Skeletal muscle cell (primary cell): Measurements from ENCODE around the gene UBTD1.
"Not testable (repeated sequence)": the region's sequence is repeated elsewhere in the genome, so short reads cannot be mapped to it uniquely, and the experiment has no call there.

Experiments
- DNase-seq: peaks from one replicate; pipeline ENCODE4 v3.0.0-alpha.2; 2010; ENCODE audit warnings: low read depth
- H3K4me3 ChIP-seq: 2 replicates; pipeline ENCODE4 v1.5.1; 2011; ENCODE audit warnings: low read depth, mild to moderate bottlenecking, control low read depth, low read length, moderate library complexity

Gene UBTD1

DNA sequence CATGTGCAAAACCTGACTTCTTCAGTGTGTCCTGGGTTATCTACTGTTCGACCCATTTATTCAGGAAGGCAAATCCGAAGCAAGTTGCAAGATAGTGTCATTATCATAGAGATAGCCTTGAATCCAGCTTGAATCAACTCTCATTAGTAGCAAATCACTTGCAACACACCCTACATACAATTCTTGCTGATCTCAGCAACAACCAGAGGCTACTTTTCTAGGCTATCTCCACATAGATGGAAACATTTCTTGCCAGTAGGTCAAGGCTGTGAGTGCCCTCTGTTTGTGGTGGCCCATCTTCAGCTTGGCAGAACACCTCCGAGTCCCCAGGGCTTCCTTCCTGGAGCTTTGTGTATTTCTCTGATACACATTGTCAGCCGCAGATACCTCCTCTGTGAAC, 12.0 kb downstream of the UBTD1 start:
- no peak for DNase-seq
- no peak overlapping the region for H3K4me3 ChIP-seq

GRCh38 chr10:97511711-97512440, 13.2 kb downstream of the UBTD1 start:
- no peak overlapping the region for H3K4me3 ChIP-seq
- DNase-seq, result no peak

GRCh38 chr10:97512993-97513392, 14.3 kb downstream of the UBTD1 start:
- no peak overlapping the region for H3K4me3 ChIP-seq

DNA sequence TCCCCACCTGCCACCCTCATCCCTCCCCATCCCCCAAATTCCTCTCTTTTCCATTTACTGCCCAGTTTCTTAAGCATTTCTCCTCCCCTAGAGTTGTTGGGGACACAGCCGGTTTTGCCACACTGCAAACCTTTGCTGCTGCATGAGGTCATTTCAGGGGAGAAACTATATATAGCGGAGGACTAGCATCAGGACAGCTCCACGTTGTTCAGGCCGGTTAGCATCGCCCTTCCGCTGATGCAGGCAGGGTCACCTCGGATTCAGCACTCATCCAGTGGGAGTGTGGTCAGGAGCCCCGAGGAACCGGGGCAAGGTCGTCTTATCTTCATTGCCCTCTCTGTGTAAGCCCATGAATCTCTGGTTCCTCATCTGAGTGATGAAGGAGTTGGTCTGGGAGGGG, 15.6 kb downstream of the UBTD1 start:
- no peak for DNase-seq
- H3K4me3 ChIP-seq, result no peak overlapping the region

More at GRCh38 chr10:97512993-97513392, 14.3 kb downstream of the UBTD1 start:
- DNase-seq, result no peak

DNA sequence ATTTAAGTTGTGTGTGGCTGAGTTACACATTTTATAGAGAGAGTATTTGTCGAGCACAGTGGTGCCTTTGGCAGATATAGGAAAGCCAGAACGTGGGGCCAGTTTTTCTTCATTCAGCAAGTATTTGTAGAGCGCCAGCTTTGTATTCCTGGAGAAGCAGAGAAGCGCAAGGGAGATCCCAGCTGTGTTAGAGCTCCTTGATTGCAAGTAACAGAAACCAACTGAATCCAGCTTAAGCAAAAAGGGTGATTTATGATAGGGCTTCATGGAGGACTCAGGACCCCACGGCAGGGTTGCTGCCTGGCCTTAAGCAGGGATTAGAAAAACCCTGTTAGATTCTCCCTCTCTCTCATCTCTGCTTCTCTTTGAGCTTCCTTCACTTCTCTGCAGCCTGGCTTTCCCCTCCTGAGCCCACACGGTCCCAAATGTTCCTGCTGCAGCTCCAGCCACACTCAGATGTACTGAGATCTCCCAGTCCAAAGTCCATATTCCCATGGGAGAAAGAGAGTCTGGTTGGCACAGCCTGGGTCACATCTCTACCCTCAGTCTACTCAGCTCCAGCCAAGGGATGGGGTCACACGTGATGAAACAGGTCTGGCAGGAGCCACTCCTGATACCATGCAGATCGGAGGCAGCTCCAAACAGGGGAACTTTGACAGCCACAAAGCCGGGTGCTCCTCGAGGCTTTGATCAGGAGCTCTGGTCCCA, 16.7 kb downstream of the UBTD1 start:
- DNase-seq, result no peak
- no peak overlapping the region for H3K4me3 ChIP-seq

DNA sequence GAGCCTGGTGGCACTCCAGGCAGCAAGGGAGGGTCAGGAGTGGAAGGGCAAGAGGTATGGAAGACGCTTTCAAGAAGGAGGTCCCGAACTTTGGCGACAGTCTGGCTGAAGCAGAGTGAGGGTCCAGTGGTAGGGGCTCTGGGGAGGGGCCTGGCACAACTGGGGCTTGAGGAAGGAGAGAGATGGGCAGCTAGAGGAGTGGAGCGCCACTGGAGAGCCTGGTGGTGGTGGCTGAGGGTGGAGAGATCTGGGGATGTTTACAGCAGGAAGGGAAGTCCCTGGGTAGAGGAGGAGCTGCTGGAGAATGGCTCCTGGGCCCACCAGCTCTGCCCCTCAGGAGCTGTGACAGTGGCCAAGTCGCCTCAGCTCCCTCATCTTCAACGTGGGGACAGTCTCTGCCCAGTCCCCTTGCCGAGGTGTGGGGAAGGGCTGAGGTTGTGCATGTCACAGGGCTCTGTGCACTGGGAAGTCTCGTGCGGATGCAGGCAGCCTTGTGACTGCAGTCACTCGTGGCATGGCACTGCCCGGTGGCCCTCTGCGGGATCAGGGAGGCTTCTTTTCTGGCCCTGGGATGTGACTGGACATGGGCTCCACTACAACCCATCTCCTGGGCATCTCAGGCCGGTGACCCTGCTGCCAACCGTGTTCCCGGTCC, 18.5 kb downstream of the UBTD1 start:
- DNase-seq, result no peak
- H3K4me3 ChIP-seq, result no peak overlapping the region

DNA sequence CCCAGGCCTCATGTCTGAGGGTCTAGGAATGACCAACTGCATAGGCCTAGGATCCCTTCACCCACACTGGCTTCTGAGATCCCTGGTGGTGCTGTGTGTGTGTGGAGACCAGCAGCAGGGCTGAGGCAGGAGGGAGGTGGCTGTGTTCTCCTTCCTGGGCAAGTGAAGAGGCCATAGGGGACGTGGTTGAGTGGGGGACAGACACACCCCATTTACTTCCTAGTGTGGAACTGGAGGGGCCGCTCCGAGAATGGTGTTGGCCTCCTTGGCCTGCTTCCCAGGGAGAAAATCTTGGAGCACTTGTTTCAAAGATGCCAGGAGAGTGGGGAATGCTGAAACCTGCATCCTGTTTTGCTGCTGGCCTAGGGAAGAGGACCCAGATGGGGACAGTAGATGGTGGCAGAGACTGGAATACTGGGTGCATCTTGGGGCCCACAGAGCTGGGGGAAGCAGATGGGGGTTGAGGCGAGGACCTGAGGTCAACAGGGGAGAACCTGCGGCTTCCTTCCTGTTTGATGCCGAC, 19.1 kb downstream of the UBTD1 start:
- DNase-seq, result no peak
- H3K4me3 ChIP-seq, result no peak overlapping the region

DNA sequence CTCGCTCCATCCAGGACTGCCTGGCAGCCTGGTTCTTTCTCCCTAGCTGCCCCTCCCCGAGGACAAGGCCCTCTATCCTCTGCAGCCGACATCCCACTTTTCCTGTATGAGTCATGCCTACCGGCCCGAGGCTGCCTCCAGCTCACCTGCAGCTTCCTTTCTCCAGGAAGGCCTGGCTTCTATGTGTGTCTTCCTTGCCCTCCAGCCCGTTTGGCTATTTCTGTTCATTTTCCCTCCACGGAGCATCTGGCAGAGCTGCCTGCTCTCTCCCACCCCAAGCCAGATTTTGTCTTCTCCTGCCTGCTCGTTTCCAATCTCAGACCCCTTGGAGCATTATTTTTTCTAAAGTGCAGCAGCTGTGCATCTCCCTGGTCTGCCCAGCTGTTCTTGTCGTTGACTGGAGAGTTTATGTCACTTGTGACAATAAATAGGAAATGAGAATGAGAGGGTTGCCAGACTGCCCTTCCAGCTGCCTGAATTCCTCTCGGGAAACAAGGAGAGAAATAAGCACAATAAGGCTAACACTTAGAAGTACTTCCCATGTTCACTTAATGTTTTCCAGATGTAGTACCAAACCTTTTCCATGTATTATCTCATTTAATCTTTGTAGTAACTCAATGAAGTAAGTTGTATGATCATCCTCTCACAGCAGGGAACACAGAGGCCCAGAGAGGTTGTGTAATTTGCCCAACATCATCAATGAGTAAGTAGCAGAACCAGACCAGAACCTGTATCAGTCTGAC, 19.7 kb downstream of the UBTD1 start:
- no peak overlapping the region for H3K4me3 ChIP-seq
- DNase-seq, result no peak

- DNase-seq, result no peak
- H3K4me3 ChIP-seq, result no peak overlapping the region
Observed at GRCh38 chr10:97519342-97519741, 20.6 kb downstream of the UBTD1 start.

DNA sequence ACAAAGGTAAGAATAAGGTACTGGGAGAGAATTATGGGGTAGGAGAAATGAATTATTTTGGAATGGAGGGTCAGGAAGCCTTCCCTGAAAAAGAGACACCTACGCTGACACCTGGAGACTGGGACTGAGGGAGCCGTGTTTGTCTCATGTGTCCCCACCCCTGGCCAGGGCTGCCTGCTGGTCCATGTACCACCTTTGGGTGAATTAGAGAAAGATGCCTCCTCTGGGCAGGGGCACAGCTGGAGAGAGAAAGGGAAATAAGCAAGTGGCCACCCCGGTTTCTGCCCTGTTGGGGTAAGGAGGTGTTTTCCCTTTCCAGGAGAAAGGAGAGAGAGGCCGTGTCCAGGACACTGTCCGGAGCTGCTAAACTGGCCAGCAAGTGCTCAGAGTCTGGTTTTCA, 21.8 kb downstream of the UBTD1 start:
- H3K4me3 ChIP-seq, result no peak overlapping the region
- DNase-seq, result no peak

- no peak overlapping the region for H3K4me3 ChIP-seq
Observed at GRCh38 chr10:97520978-97521761, 22.4 kb downstream of the UBTD1 start.

GRCh38 chr10:97522071-97522470, 23.3 kb downstream of the UBTD1 start:
- no peak for DNase-seq
- H3K4me3 ChIP-seq, result no peak overlapping the region

More at GRCh38 chr10:97520978-97521761, 22.4 kb downstream of the UBTD1 start:
- no peak for DNase-seq

- no peak overlapping the region for H3K4me3 ChIP-seq
- no peak for DNase-seq
Observed at GRCh38 chr10:97522937-97523336, 24.2 kb downstream of the UBTD1 start.

GRCh38 chr10:97525086-97525485, 26.4 kb downstream of the UBTD1 start:
- no peak overlapping the region for H3K4me3 ChIP-seq
- no peak for DNase-seq

DNA sequence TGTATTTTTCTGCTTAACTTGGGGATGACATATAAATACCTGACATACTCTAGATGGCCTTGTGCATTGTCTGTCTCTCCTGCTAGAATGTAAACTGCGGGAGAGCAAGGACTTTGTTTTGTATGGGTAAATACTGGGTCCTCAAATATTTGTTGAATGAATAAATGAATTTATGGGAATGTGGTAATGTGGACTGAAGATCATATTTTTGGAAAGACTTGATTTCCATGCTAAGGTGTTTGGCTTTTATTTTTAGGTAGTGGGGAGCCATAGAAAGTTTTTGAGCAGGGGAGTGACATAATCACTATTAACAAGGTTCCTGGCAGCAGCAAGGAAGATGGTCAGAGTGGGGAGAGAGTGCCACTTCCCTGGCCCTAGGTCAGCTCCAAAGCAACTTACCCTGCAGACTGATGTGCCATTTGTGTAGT, 27.0 kb downstream of the UBTD1 start:
- no peak overlapping the region for H3K4me3 ChIP-seq
- DNase-seq, result no peak

- DNase-seq, H3K4me3 ChIP-seq: not testable (repeated sequence)
Observed at GRCh38 chr10:97528876-97529275, 30.2 kb downstream of the UBTD1 start.

DNA sequence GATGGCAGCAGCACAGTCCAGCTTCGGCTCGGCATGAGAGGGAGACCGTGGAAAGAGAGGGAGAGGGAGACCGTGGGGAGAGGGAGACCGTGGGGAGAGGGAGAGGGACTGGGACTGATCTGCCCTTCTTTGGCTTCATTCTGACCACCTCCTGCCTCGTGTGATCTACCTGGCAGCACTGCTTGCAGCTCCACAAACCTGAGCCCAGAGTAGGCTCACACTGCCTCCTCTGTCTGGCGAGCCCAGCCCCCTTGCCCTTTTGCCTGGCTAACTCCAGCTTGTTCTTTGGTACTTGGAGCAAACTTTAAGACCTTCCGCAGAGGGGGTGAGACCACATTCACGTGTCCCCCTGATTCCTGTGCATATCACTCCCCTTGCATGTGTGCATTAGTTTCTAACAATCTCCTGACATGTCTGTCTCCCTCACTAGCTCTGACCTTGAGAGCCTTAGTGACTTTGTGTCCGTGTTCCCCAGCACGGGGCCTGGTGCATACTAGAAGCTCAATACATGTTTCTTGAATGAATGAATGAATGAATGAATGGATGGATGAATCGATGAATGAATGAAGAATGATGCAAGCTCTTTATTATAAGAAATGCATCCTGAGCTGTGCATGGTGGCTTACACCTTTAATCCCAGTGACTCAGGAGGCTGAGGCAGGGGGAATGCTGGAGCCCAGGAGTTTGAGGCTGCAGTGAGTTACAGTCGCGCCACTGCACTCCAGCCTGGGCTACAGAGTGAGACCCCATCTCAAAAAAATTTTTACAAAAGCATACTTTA, 31.2 kb downstream of the UBTD1 start:
- no peak overlapping the region for H3K4me3 ChIP-seq
- DNase-seq, result no peak

DNA sequence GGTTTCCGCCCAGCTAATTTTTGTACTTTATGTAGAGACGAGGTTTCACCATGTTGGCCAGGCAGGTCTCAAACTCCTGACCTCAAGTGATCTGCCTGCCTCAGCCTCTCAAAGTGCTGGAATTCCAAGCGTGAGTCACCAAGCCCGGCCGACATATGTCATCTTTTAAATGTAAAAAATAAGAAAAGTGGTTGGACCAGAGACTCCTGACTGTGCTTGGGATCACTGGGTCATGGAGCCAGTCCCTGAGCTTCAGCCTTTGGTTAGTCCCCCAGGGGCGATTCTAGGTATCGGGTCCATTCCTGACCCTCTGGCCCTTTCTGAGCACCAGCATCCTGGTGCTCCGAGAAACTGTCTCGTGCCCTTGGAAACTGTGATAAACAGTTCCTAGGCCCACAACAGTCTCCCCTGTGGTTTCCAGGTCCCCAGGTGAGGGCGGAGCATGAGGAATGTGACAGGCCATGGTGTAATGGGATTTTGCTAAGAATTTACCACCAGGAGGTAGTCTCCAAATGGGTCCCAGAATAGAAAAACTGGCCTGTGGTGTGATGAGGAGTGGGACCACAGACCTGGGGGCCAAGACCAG, 32.8 kb downstream of the UBTD1 start:
- no peak overlapping the region for H3K4me3 ChIP-seq
- DNase-seq, result no peak
